Measurements from ENCODE around the gene WDR88.

GRCh38 chr19:33093420-33094210 lies 38.3 kb upstream of the WDR88 start:
- TF ChIP-seq CTCF (CRISPR knock-in tag; IDR thresholded peaks at IDR 0.05) (no peak), EP300 (IDR thresholded peaks at IDR 0.05; ENCODE audit: low read depth in 2 of 2, low read length in 2 of 2) (no peak), EP300 (CRISPR knock-in tag; IDR thresholded peaks at IDR 0.05; ENCODE audit: borderline replicate concordance) (no peak), NR2C2 (CRISPR knock-in tag; IDR thresholded peaks at IDR 0.05; ENCODE audit: borderline replicate concordance) (no peak), ZBTB7A (CRISPR knock-in tag; IDR thresholded peaks at IDR 0.05) (no peak), LCORL (IDR thresholded peaks at IDR 0.05) (no peak), LCORL (CRISPR knock-in tag; IDR thresholded peaks at IDR 0.05) (no peak), ZNF7 (CRISPR knock-in tag; IDR thresholded peaks at IDR 0.05) (no peak), ZBTB40 (IDR thresholded peaks at IDR 0.05) (no peak), ZBTB40 (CRISPR knock-in tag; IDR thresholded peaks at IDR 0.05) (no peak)
